OCI-LY7 (cell line): ENCODE data around the gene ELK1.

Source experiments
- EZH2phosphoT487 ChIP-seq: fragments of 200-600 bp; sonication (generic); IDR thresholded peaks from 2 replicates; pipeline ENCODE4 v1.6.1; 2018; ENCODE audit warnings: low read depth, borderline replicate concordance, mild to moderate bottlenecking, mixed run types, antibody characterized with exemption, low read length, moderate library complexity, mixed read lengths
- TF ChIP-seq, protein P1 (sequence below): fragments of 200-600 bp; sonication (generic); conservative IDR thresholded peaks from 2 replicates; pipeline ENCODE4 v1.5.1; 2014; ENCODE audit warnings: mild to moderate bottlenecking, antibody characterized with exemption, low read length, moderate library complexity, mixed read lengths

DNA sequence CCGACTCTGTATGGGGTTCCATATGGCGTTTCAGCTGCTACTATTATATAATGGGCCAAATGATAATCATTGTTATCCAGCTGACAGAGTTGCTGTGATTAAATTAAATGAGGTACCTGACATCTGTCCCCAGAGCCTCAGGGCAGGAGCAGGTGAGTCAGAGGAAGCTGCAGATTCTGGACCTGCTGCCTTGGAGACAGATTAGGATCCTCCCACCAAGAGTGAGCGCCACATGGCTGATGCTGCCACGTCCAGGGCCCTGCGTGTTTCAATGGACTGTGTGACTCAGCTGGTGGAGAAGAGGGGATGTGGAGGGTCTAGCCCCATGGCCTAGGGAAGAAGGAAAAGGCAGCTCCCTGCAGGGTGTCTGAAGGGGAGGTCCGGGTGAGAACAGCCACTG lies 36.9 kb upstream of the ELK1 start:
- TF ChIP-seq, protein P1, sequence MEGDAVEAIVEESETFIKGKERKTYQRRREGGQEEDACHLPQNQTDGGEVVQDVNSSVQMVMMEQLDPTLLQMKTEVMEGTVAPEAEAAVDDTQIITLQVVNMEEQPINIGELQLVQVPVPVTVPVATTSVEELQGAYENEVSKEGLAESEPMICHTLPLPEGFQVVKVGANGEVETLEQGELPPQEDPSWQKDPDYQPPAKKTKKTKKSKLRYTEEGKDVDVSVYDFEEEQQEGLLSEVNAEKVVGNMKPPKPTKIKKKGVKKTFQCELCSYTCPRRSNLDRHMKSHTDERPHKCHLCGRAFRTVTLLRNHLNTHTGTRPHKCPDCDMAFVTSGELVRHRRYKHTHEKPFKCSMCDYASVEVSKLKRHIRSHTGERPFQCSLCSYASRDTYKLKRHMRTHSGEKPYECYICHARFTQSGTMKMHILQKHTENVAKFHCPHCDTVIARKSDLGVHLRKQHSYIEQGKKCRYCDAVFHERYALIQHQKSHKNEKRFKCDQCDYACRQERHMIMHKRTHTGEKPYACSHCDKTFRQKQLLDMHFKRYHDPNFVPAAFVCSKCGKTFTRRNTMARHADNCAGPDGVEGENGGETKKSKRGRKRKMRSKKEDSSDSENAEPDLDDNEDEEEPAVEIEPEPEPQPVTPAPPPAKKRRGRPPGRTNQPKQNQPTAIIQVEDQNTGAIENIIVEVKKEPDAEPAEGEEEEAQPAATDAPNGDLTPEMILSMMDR, result no peak
- TF ChIP-seq EZH2phosphoT487, result no peak
